GM12873 (cell line): ENCODE results near the gene DOCK7.

Experiments used
- TF ChIP-seq, protein P1 (sequence below): IDR thresholded peaks from 2 replicates; pipeline ENCODE4 v1.5.1; 2012; ENCODE audit warnings: low read depth, mild to moderate bottlenecking, moderate library complexity, low read length, control low read depth; ENCODE audit not compliant: insufficient read depth; ENCODE audit errors: missing control alignments

The DOCK7 gene

GRCh38 chr1:62487956-62488355 lies 200.2 kb downstream of the DOCK7 start:
- TF ChIP-seq, protein P1, sequence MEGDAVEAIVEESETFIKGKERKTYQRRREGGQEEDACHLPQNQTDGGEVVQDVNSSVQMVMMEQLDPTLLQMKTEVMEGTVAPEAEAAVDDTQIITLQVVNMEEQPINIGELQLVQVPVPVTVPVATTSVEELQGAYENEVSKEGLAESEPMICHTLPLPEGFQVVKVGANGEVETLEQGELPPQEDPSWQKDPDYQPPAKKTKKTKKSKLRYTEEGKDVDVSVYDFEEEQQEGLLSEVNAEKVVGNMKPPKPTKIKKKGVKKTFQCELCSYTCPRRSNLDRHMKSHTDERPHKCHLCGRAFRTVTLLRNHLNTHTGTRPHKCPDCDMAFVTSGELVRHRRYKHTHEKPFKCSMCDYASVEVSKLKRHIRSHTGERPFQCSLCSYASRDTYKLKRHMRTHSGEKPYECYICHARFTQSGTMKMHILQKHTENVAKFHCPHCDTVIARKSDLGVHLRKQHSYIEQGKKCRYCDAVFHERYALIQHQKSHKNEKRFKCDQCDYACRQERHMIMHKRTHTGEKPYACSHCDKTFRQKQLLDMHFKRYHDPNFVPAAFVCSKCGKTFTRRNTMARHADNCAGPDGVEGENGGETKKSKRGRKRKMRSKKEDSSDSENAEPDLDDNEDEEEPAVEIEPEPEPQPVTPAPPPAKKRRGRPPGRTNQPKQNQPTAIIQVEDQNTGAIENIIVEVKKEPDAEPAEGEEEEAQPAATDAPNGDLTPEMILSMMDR = no peak

DNA sequence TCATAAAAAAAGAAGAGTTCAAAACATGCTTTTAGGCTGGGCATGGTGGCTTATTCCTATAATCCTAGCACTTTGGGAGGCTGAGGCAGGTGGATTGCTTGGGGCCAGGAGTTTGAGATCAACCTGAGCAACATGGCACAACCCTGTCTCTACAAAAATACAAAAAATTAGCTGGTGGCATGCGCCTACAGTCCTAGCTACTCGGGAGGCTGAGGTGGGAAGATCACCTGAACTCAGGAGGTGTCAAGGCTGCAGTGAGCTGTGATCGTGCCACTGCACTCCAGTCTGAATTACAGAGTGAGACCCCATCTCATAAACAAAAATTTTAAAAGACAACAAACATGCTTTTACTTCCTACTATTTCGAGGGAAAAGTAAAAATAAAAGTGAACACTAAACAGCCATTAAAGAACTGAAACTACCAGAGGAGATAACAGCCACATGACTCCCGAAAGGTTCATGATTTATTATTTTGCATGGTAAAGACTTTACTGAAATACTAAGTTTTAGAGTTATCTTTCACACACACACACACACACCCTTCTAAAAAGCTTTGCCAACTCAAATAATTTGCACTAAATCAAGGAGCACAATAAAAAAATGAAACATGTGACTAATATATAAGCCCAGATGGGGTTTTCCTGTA lies 203.2 kb downstream of the DOCK7 start:
- TF ChIP-seq, protein P1 = no peak

- TF ChIP-seq, protein P1 = no peak
Observed at GRCh38 chr1:62481681-62482080, 206.5 kb downstream of the DOCK7 start.

- TF ChIP-seq, protein P1 = no peak
Observed at GRCh38 chr1:62476525-62477219, 211.5 kb downstream of the DOCK7 start.

DNA sequence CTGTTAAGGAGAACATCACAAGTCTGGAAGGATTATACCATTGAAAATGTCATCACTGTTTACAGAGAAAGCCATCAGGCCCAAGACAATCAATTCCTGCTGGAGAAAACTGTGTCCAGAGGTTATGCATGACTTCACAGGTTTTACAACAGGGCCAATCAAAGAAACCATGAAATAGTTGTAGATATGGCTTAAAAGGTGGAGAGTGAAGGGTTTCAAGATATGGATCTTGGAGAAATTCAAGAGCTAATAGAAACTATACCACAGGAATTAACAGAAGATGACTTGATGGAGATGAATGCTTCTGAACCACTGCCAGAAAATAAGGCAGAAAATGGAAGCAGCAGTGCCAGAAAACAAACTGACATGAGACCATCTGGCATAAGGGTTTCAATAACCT lies 221.1 kb downstream of the DOCK7 start:
- TF ChIP-seq, protein P1 = no peak

DNA sequence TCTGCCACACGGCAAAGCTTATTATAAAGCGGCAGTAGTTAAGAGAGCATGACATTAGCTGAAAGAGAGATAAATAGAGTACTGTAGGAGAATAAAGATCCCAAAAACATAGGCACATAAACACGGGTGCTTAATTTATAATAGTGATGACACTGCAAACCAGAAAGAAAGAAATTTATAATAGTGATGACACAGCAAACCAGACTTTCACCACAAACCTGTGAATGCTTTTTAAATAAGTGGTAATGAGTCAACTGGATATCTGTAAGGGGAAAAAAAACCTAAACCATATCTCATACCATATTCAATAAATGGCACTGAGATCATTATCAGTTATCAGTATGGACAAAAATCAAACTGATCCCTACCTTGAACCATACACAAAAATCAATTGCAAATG lies 225.8 kb downstream of the DOCK7 start:
- TF ChIP-seq, protein P1 = no peak

GRCh38 chr1:62457955-62458354 lies 230.2 kb downstream of the DOCK7 start:
- TF ChIP-seq, protein P1 = no peak
